Heart right ventricle (tissue), 16 donors: ENCODE results near the gene VWA5B1. TPM values are rescaled to one million over a fixed set of nuclear protein-coding genes. Genes with fewer than 3 reads are reported as not detected.

Experiments used
- ATAC-seq, 8 donors: fragments of 200-7000 bp; cut with Tn5 transposase; one replicate each; pipeline ENCODE4 v1.9.1; 2020; ENCODE audit warnings: mild to moderate bottlenecking in 8 of 8, moderate library complexity in 8 of 8, moderate number of reproducible peaks in 1 of 8
- DNase-seq, 2 donors: peaks; one replicate each; pipeline ENCODE4 v3.0.0-alpha.2; 2020
- H3K27ac ChIP-seq, 10 donors: fragments of 200-600 bp; sonication (generic) in 2 of 10; one replicate each; pipeline versions ENCODE4 v1.5.0 to v1.8.0; 2020 to 2022; ENCODE audit warnings: mild to moderate bottlenecking in 3 of 10
- H3K27me3 ChIP-seq, 7 donors: fragments of 200-600 bp; one replicate each; pipeline ENCODE4 v1.8.0; 2021 to 2022; ENCODE audit warnings: mild to moderate bottlenecking in 2 of 7
- H3K36me3 ChIP-seq, 9 donors: fragments of 200-600 bp; sonication (generic) in 1 of 9; one replicate each; pipeline versions ENCODE4 v1.5.0 to v1.8.0; 2020 to 2022; ENCODE audit warnings: mild to moderate bottlenecking in 2 of 9
- H3K4me1 ChIP-seq, 9 donors: fragments of 200-600 bp; sonication (generic) in 1 of 9; one replicate each; pipeline versions ENCODE4 v1.5.0 to v1.8.0; 2020 to 2022; ENCODE audit warnings: mild to moderate bottlenecking in 4 of 9
- H3K4me3 ChIP-seq, 10 donors: fragments of 200-600 bp; sonication (generic) in 2 of 10; one replicate each; pipeline versions ENCODE4 v1.5.0 to v1.8.0; 2020 to 2022; ENCODE audit warnings: mild to moderate bottlenecking in 7 of 10, moderate library complexity in 2 of 10
- H3K9me3 ChIP-seq, 11 donors: fragments of 200-600 bp in 10 of 11; sonication (generic) in 2 of 11; one replicate each; pipeline versions ENCODE4 v1.5.0 to v1.8.0; 2013 to 2022; ENCODE audit warnings: mild to moderate bottlenecking in 2 of 11, control low read depth in 1 of 11, moderate library complexity in 1 of 11
- WGBS, 2 donors: extraction: QIAGEN DNeasy Blood & Tissue Kit; methylation state at CpG; one replicate each; pipeline ENCODE4 v1.1.7; 2013; ENCODE audit warnings: inconsistent platforms in 1 of 2; 5-methylcytosine and 5-hydroxymethylcytosine counted together
- intact Hi-C, 10 donors: fragments of 100-400 bp; cut with DNase I; formaldehyde crosslinking; loops; one replicate each; pipeline versions ENCODE4 v1.11.1 to v1.14.2; 2022
- polyA plus RNA-seq, 2 donors: library from polyadenylated mRNA; stranded (reverse); fragments of 200-250 nt; gene quantifications; one replicate each; pipeline ENCODE4 v1.2.3, GENCODE V29; 2013
- total RNA-seq, 10 donors: library from RNA; stranded (reverse); fragmentation: NEBNext Ultra II Directional in 3 of 10; extraction: Animal tissue kit (Norgen Biotek cat#: 25700) in 3 of 10; gene quantifications; one replicate each; pipeline versions ENCODE4 v1.2.1 to v1.2.4, GENCODE V29; 2021 to 2023
- TF ChIP-seq, protein P1 (sequence below), 9 donors: fragments of 200-600 bp; sonication (generic) in 2 of 9; IDR thresholded peaks; one replicate each; pipeline versions ENCODE4 v1.5.0 to v1.8.0; 2021 to 2022; ENCODE audit warnings: antibody characterized with exemption in 9 of 9, mild to moderate bottlenecking in 5 of 9, moderate library complexity in 1 of 9
- donor health status: Arrhythmogenic right ventricular cardiomyopathy.
- donor health status: ischemic (EF 13 %, LVEDD 7.1; RV severe dilation, severe dysfunction).
- donor health status: healthy with polysubstance abuse.
- donor health status: DM: no; HTN: yes; CAD: no.
- donor health status: DM: no; HTN: no; CAD: no.
- donor health status: ischemic (EF 25% LVEDD 6.9; RV normal size, moderate dysfunction).
- donor health status: ischemic (EF 25% LVEDD 5.7; RV mildly dilated, moderate dysfunction).
- donor health status: healthy.
- donor health status: DM: yes; HTN: yes; CAD: no.
- donor health status: Ischemic cardiomyopathy.
- donor health status: ischemic (EF 35%, LVEDD 5.7; RV mildly dilated, moderate dysfunction).
- donor health status: nonischemic (EF 11% LVEDD 7.7; RV severe dilation, severe dysfunction).
- donor health status: DM: yes; HTN: yes; CAD: no.
- donor health status: PGD.
- donor health status: ischemic (EF 29% LVEDD 5.4; RV normal size, mild dysfunction).
- donor health status: nonischemic (EF 23%, LVEDD 6.1; RV moderate dilation, normal function).

VWA5B1 gene
- total and polyA plus RNA-seq, 12 donors = 0.03 to 1.2 (median 0.18) TPM; not detected in 9

DNA sequence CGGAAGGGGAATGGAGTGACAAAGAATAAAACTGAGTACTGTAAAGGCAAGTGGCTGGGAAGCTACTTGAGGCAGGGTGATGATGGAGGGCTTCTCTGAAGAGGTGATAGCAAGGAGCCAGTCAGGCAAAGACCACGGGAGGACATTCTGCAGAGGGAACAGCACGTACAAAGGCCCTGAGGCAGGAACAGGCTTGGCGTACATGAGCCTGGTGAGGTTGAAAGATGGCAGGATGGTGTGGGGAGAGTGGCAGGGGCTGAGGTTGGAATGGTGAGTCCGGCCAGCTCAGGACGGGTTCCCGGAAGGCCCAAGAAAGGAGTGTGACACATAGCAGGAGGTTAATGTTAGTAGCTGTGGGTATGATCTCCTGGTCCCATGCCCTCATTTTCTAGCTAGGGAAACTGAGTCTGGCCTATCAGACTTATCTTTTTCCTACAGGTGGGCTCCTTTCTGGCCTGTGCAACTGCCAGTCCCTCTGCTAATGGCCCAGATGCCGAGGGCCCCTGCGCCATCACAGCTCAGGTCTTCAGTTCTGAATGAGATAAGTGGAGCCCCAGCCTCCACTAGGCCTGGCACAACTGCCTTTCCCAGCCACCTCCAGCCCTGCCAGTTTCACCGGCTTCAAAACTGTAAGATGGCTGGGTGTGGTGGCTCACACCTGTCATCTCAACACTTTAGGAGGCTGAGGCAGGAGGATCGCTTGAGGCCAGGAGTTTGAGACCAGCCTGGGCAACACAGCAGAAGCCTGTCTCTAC is 87.0 kb downstream of the VWA5B1 start:
- TF ChIP-seq, protein P1, sequence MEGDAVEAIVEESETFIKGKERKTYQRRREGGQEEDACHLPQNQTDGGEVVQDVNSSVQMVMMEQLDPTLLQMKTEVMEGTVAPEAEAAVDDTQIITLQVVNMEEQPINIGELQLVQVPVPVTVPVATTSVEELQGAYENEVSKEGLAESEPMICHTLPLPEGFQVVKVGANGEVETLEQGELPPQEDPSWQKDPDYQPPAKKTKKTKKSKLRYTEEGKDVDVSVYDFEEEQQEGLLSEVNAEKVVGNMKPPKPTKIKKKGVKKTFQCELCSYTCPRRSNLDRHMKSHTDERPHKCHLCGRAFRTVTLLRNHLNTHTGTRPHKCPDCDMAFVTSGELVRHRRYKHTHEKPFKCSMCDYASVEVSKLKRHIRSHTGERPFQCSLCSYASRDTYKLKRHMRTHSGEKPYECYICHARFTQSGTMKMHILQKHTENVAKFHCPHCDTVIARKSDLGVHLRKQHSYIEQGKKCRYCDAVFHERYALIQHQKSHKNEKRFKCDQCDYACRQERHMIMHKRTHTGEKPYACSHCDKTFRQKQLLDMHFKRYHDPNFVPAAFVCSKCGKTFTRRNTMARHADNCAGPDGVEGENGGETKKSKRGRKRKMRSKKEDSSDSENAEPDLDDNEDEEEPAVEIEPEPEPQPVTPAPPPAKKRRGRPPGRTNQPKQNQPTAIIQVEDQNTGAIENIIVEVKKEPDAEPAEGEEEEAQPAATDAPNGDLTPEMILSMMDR (IDR thresholded peaks at IDR 0.05) = no peak
- Histone ChIP-seq H3K36me3 (no peaks in the 10 kb centered on the region), H3K4me1 (peaks cover 0 to 5% (median 0%) of the 10 kb centered on the region in 9 donors), H3K9me3 (no peaks in the 10 kb centered on the region), H3K4me3 (no peak overlapping the region), H3K27me3 (peaks cover 0 to 84% (median 28%) of the 10 kb centered on the region in 7 donors), H3K27ac (no peak overlapping the region)
- DNase-seq (no peak), ATAC-seq (no peak)
- WGBS, 2 donors = 93% methylated on average over 11 of the region's 11 CpGs
- intact Hi-C loops = loop anchor here in 3 of 10 donors (2.0 to 5.0 kb wide), 2 partner anchors 115 kb away; no protein-coding TSS in a partner anchor

DNA sequence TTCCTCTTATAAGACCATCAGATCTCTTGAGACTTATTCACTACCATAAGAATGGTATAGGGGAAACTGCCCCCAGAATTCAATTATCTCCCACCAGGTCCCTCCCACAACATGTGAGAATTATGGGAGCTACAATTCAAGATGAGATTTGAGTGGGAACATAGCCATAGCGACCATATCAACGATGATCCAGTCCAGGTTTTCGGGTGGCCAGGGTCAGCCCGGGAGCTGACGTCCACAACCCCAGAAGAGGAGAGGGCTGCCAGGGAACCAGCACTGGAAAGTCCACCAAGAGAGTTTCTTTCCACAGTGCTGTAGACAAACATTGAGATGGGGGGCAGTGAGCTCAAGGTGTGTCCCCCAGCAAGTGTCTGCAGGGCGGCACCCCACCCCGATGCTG is 88.4 kb downstream of the VWA5B1 start:
- intact Hi-C loops = loop anchor here in 2 of 10 donors (5.0 kb wide), 1 partner anchor 113 kb away; no protein-coding TSS in a partner anchor

GRCh38 chr1:20380175-20380574 is 89.5 kb downstream of the VWA5B1 start:
- ATAC-seq (no peak), DNase-seq (no peak)
- Histone ChIP-seq H3K27me3 (peaks cover 0 to 89% (median 40%) of the 10 kb centered on the region in 7 donors), H3K36me3 (no peaks in the 10 kb centered on the region), H3K4me1 (peaks cover 0 to 5% (median 0%) of the 10 kb centered on the region in 9 donors), H3K4me3 (no peak overlapping the region), H3K27ac (no peak overlapping the region), H3K9me3 (no peaks in the 10 kb centered on the region)
- 57 to 69% methylated on average over 6 of the region's 6 CpGs for WGBS, 2 donors
- intact Hi-C loops = loop anchor here in 1 of 10 donors (2.0 kb wide), 1 partner anchor 113 kb away; no protein-coding TSS in a partner anchor
- TF ChIP-seq, protein P1 (IDR thresholded peaks at IDR 0.05) = no peak

More for the DNA sequence above, 88.4 kb downstream of the VWA5B1 start:
- peaks cover 0 to 87% (median 29%) of the 10 kb centered on the region in 7 donors for H3K27me3 ChIP-seq
- H3K9me3 ChIP-seq = no peaks in the 10 kb centered on the region
- H3K36me3 ChIP-seq = no peaks in the 10 kb centered on the region
- no peak for ATAC-seq
- no peak overlapping the region for H3K4me3 ChIP-seq
- WGBS, 2 donors = 64 to 68% methylated on average over 7 of the region's 7 CpGs
- TF ChIP-seq, protein P1 (IDR thresholded peaks at IDR 0.05) = no peak
- no peak overlapping the region for H3K27ac ChIP-seq
- peaks cover 0 to 5% (median 0%) of the 10 kb centered on the region in 9 donors for H3K4me1 ChIP-seq
- no peak for DNase-seq

GRCh38 chr1:20380616-20381035 is 90.0 kb downstream of the VWA5B1 start:
- Histone ChIP-seq H3K36me3 (no peaks in the 10 kb centered on the region), H3K27ac (no peak overlapping the region), H3K27me3 (peaks cover 0 to 89% (median 44%) of the 10 kb centered on the region in 7 donors), H3K9me3 (no peaks in the 10 kb centered on the region), H3K4me1 (peaks cover 0 to 5% (median 0%) of the 10 kb centered on the region in 9 donors), H3K4me3 (no peak overlapping the region)
- 50 to 53% methylated on average over 11 of the region's 11 CpGs for WGBS, 2 donors
- DNase-seq (no peak), ATAC-seq (no peak)
- TF ChIP-seq, protein P1 (IDR thresholded peaks at IDR 0.05) = no peak
- intact Hi-C loops = loop anchor here in 1 of 10 donors (2.0 kb wide), 1 partner anchor 112 kb away; no protein-coding TSS in a partner anchor
